KOPT-K1 (cell line): ENCODE results near the gene SNX9.
"Not testable (repeated sequence)": the region's sequence is repeated elsewhere in the genome, so short reads cannot be mapped to it uniquely, and the experiment has no call there.

Source experiments
- H3K27ac ChIP-seq: fragments of 200-600 bp; sonication (generic); 2 replicates; pipeline ENCODE4 v1.5.1; 2016; ENCODE audit warnings: antibody characterized with exemption, mild to moderate bottlenecking, low read depth, low read length; ENCODE audit not compliant: poor library complexity, severe bottlenecking
- H3K36me3 ChIP-seq: fragments of 200-600 bp; sonication (generic); 2 replicates; pipeline ENCODE4 v1.5.1; 2017; ENCODE audit warnings: antibody characterized with exemption, mild to moderate bottlenecking, low read length, moderate library complexity; ENCODE audit not compliant: insufficient read depth
- H3K9me3 ChIP-seq: fragments of 200-600 bp; sonication (generic); 2 replicates; pipeline ENCODE4 v1.5.1; 2017; ENCODE audit warnings: antibody characterized with exemption, low read length, mild to moderate bottlenecking; ENCODE audit not compliant: insufficient read depth, poor library complexity, severe bottlenecking

Gene SNX9

GRCh38 chr6:157944983-157945931 lies 122.2 kb downstream of the SNX9 start:
- Histone ChIP-seq H3K36me3 (no peaks in the 10 kb centered on the region), H3K27ac (no peak overlapping the region), H3K9me3 (no peaks in the 10 kb centered on the region)

GRCh38 chr6:157946053-157946617 lies 123.1 kb downstream of the SNX9 start:
- H3K27ac ChIP-seq, result no peak overlapping the region
- no peaks in the 10 kb centered on the region for H3K9me3 ChIP-seq
- no peaks in the 10 kb centered on the region for H3K36me3 ChIP-seq

- no peaks in the 10 kb centered on the region for H3K9me3 ChIP-seq
- H3K36me3 ChIP-seq, result no peaks in the 10 kb centered on the region
- H3K27ac ChIP-seq, result no peak overlapping the region
Observed at GRCh38 chr6:157946865-157947532, 124.0 kb downstream of the SNX9 start.

- not testable (repeated sequence) for H3K27ac ChIP-seq, H3K9me3 ChIP-seq, H3K36me3 ChIP-seq
Observed at GRCh38 chr6:157950899-157951298, 127.9 kb downstream of the SNX9 start.

- Histone ChIP-seq H3K36me3 (no peaks in the 10 kb centered on the region), H3K27ac (no peak overlapping the region), H3K9me3 (no peaks in the 10 kb centered on the region)
Observed at GRCh38 chr6:157951828-157952227, 128.8 kb downstream of the SNX9 start.

- Histone ChIP-seq H3K9me3 (peaks cover 4% of the 10 kb centered on the region), H3K27ac (no peak overlapping the region), H3K36me3 (no peaks in the 10 kb centered on the region)
Observed at GRCh38 chr6:157952861-157953351, 129.9 kb downstream of the SNX9 start.

GRCh38 chr6:157953580-157954091 lies 130.6 kb downstream of the SNX9 start:
- Histone ChIP-seq H3K9me3 (peaks cover 11% of the 10 kb centered on the region), H3K27ac (no peak overlapping the region), H3K36me3 (no peaks in the 10 kb centered on the region)

GRCh38 chr6:157954150-157955117 lies 131.4 kb downstream of the SNX9 start:
- Histone ChIP-seq H3K27ac (no peak overlapping the region), H3K9me3 (peaks cover 19% of the 10 kb centered on the region), H3K36me3 (no peaks in the 10 kb centered on the region)

- Histone ChIP-seq H3K9me3 (peaks cover 26% of the 10 kb centered on the region), H3K36me3 (no peaks in the 10 kb centered on the region), H3K27ac (no peak overlapping the region)
Observed at GRCh38 chr6:157955675-157956074, 132.6 kb downstream of the SNX9 start.

GRCh38 chr6:157956171-157956730 lies 133.2 kb downstream of the SNX9 start:
- H3K27ac ChIP-seq, result no peak overlapping the region
- H3K36me3 ChIP-seq, result no peaks in the 10 kb centered on the region
- H3K9me3 ChIP-seq, result peaks cover 26% of the 10 kb centered on the region

GRCh38 chr6:157959451-157960227 lies 136.6 kb downstream of the SNX9 start:
- Histone ChIP-seq H3K27ac (no peak overlapping the region), H3K9me3 (peaks cover 26% of the 10 kb centered on the region), H3K36me3 (no peaks in the 10 kb centered on the region)

- Histone ChIP-seq H3K9me3 (peaks cover 26% of the 10 kb centered on the region), H3K36me3 (no peaks in the 10 kb centered on the region), H3K27ac (no peak overlapping the region)
Observed at GRCh38 chr6:157961153-157961831, 138.2 kb downstream of the SNX9 start.
